GM23338 (cell line): ENCODE results near the gene CCT6B. TPM values are rescaled to one million over a fixed set of nuclear protein-coding genes. Genes with fewer than 3 reads are reported as not detected.

Experiments
- ATAC-seq: fragments of 200-7000 bp; cut with Tn5 transposase; 3 replicates; pipeline ENCODE4 v1.9.1; 2020
- DNase-seq: peaks from one replicate; pipeline ENCODE4 v3.0.0-alpha.2; 2015; ENCODE audit warnings: low spot score
- H2AFZ ChIP-seq: fragments of 200-600 bp; sonication (generic); 2 replicates; pipeline ENCODE4 v1.8.0; 2016; ENCODE audit warnings: antibody characterized with exemption, mild to moderate bottlenecking, moderate library complexity
- H3F3A ChIP-seq: fragments of 200-600 bp; sonication (generic); replicated peaks from 2 replicates; pipeline ENCODE4 v1.8.0; 2017; ENCODE audit warnings: antibody characterized with exemption, mixed run types, low read depth
- H3K27ac ChIP-seq: fragments of 200-600 bp; sonication (generic); 2 replicates; pipeline ENCODE4 v1.6.1; 2016; ENCODE audit warnings: low read depth
- H3K27me3 ChIP-seq: fragments of 200-600 bp; sonication (generic); 2 replicates; pipeline ENCODE4 v1.8.0; 2016; ENCODE audit warnings: mild to moderate bottlenecking, mixed run types, moderate library complexity; ENCODE audit not compliant: insufficient read depth
- H3K36me3 ChIP-seq: fragments of 200-600 bp; sonication (generic); 2 replicates; pipeline ENCODE4 v1.8.0; 2016; ENCODE audit warnings: mild to moderate bottlenecking; ENCODE audit not compliant: insufficient read depth
- H3K4me1 ChIP-seq: fragments of 200-600 bp; sonication (generic); 2 replicates; pipeline ENCODE4 v1.8.0; 2016; ENCODE audit warnings: mild to moderate bottlenecking, moderate library complexity; ENCODE audit not compliant: insufficient read depth
- H3K4me2 ChIP-seq: fragments of 200-600 bp; sonication (generic); 2 replicates; pipeline ENCODE4 v1.7.1; 2017; ENCODE audit warnings: mixed run types
- H3K4me3 ChIP-seq: fragments of 200-600 bp; sonication (generic); 2 replicates; pipeline ENCODE4 v1.6.1; 2016; ENCODE audit warnings: mixed run types
- H3K79me2 ChIP-seq: fragments of 200-600 bp; sonication (generic); replicated peaks from 2 replicates; pipeline ENCODE4 v1.8.0; 2017; ENCODE audit warnings: mild to moderate bottlenecking; ENCODE audit not compliant: insufficient read depth
- H3K9me2 ChIP-seq: fragments of 200-600 bp; sonication (generic); 2 replicates; pipeline ENCODE4 v1.8.0; 2017; ENCODE audit not compliant: insufficient read depth
- H4K20me1 ChIP-seq: fragments of 200-600 bp; sonication (generic); replicated peaks from 2 replicates; pipeline ENCODE4 v1.8.0; 2017; ENCODE audit warnings: mild to moderate bottlenecking; ENCODE audit not compliant: insufficient read depth
- H3K27ac Mint-ChIP-seq: 2 replicates; pipeline ENCODE4 v1.8.0; 2020; ENCODE audit warnings: inconsistent platforms, mild to moderate bottlenecking, moderate library complexity, mixed read lengths
- H3K27me3 Mint-ChIP-seq: 3 replicates; pipeline ENCODE4 v1.8.0; 2022; ENCODE audit warnings: low read depth, mild to moderate bottlenecking, moderate library complexity, mixed read lengths, inconsistent platforms; ENCODE audit not compliant: insufficient read depth, poor library complexity
- H3K36me3 Mint-ChIP-seq: 3 replicates; pipeline ENCODE4 v1.8.0; 2021; ENCODE audit warnings: low read depth, mild to moderate bottlenecking, inconsistent platforms, moderate library complexity, mixed read lengths
- H3K4me1 Mint-ChIP-seq: 3 replicates; pipeline ENCODE4 v1.8.0; 2020; ENCODE audit warnings: mild to moderate bottlenecking, inconsistent platforms, mixed read lengths
- H3K4me3 Mint-ChIP-seq: 3 replicates; pipeline ENCODE4 v1.8.0; 2021; ENCODE audit warnings: moderate library complexity, mild to moderate bottlenecking, inconsistent platforms, mixed read lengths
- H3K9me3 Mint-ChIP-seq: 3 replicates; pipeline ENCODE4 v1.8.0; 2020; ENCODE audit warnings: moderate library complexity, mild to moderate bottlenecking, inconsistent platforms, mixed read lengths
- CTCF ChIP-seq, 2 experiments: fragments of 200-600 bp in 1 of 2; sonication (generic) in 1 of 2; conservative IDR thresholded peaks; 2 replicates each; pipeline versions ENCODE4 v1.5.1 to v1.6.1; 2016 to 2017; ENCODE audit warnings: antibody characterized with exemption in 2 of 2, low read depth in 2 of 2, mild to moderate bottlenecking in 2 of 2, moderate library complexity in 1 of 2
- ETS1 ChIP-seq: IDR thresholded peaks from 2 replicates; pipeline ENCODE4 v1.6.1; 2016; ENCODE audit warnings: antibody characterized with exemption
- NANOG ChIP-seq: IDR thresholded peaks from 2 replicates; pipeline ENCODE4 v1.6.1; 2016; ENCODE audit warnings: antibody characterized with exemption, borderline replicate concordance
- REST ChIP-seq: IDR thresholded peaks from one replicate; pipeline ENCODE4 v1.6.1; 2018; ENCODE audit warnings: antibody characterized with exemption; ENCODE audit not compliant: unreplicated experiment
- STAT1 ChIP-seq: IDR thresholded peaks from one replicate; pipeline ENCODE4 v1.6.1; 2016; ENCODE audit warnings: antibody characterized with exemption; ENCODE audit not compliant: unreplicated experiment
- ZNF331 ChIP-seq: fragments of 250-450 bp; sonication (Bioruptor Pico); IDR thresholded peaks from 2 replicates; pipeline ENCODE4 v1.5.0; 2020; ENCODE audit warnings: low read depth, mild to moderate bottlenecking, moderate library complexity
- ZNF462 ChIP-seq: fragments of 250-450 bp; sonication (Bioruptor Pico); IDR thresholded peaks from 2 replicates; pipeline ENCODE4 v1.5.0; 2020; ENCODE audit warnings: mild to moderate bottlenecking, moderate library complexity
- polyA plus RNA-seq: library from polyadenylated mRNA; unstranded; fragments of >200 nt; fragmentation: Nextera tagmentation; extraction: Ambion mirVana; gene quantifications from 2 replicates; pipeline ENCODE4 v1.2.1, GENCODE V29; 2016
- total RNA-seq: library from RNA; depleted of rRNA; stranded (reverse); fragments of >200 nt; shearing (Covaris generic); gene quantifications from 2 replicates; pipeline ENCODE4 v1.2.3, GENCODE V29; 2014

Gene CCT6B
- total and polyA plus RNA-seq, 2 experiments from 2014 or later = 0.94 to 1.1 TPM

GRCh38 chr17:34996422-34997285, 35.4 kb upstream of the CCT6B start:
- no peak overlapping the region for H3K4me3 ChIP-seq
- no peaks in the 10 kb centered on the region for H3K4me1 ChIP-seq
- no peak for DNase-seq
- Mint-ChIP-seq H3K4me3 (no peak overlapping the region), H3K27ac (no peak overlapping the region), H3K9me3 (no peaks in the 10 kb centered on the region), H3K4me1 (no peaks in the 10 kb centered on the region), H3K27me3 (peaks cover 3% of the 10 kb centered on the region), H3K36me3 (peaks cover 93% of the 10 kb centered on the region)
- peaks cover 76% of the 10 kb centered on the region for H3K36me3 ChIP-seq
- no peak overlapping the region for H3K4me2 ChIP-seq
- H3K9me2 ChIP-seq = no peaks in the 10 kb centered on the region
- peaks cover 3% of the 10 kb centered on the region for H4K20me1 ChIP-seq
- H3K79me2 ChIP-seq = no peaks in the 10 kb centered on the region
- no peak for ATAC-seq
- no peak for TF ChIP-seq ZNF331 (CRISPR knock-in tag)
- no peak for TF ChIP-seq STAT1
- H3K27me3 ChIP-seq = no peaks in the 10 kb centered on the region
- no peak overlapping the region for H2AFZ ChIP-seq
- H3F3A ChIP-seq = no peaks in the 10 kb centered on the region
- H3K27ac ChIP-seq = no peak overlapping the region

- H3K27me3 ChIP-seq = no peaks in the 10 kb centered on the region
- no peak overlapping the region for H2AFZ ChIP-seq
- peaks cover 72% of the 10 kb centered on the region for H3K36me3 ChIP-seq
- no peak overlapping the region for H3K4me3 Mint-ChIP-seq
- no peaks in the 10 kb centered on the region for H3K4me1 Mint-ChIP-seq
- H3K36me3 Mint-ChIP-seq = peaks cover 91% of the 10 kb centered on the region
- no peaks in the 10 kb centered on the region for H3K4me1 ChIP-seq
- DNase-seq (no peak), ATAC-seq (no peak)
- no peak overlapping the region for H3K27ac Mint-ChIP-seq
- H3K27me3 Mint-ChIP-seq = peaks cover 1% of the 10 kb centered on the region
- no peaks in the 10 kb centered on the region for H3K9me2 ChIP-seq
- H3K4me3 ChIP-seq = no peak overlapping the region
- H3K79me2 ChIP-seq = no peaks in the 10 kb centered on the region
- no peaks in the 10 kb centered on the region for H3F3A ChIP-seq
- H3K9me3 Mint-ChIP-seq = no peaks in the 10 kb centered on the region
- no peak overlapping the region for H3K4me2 ChIP-seq
- no peak overlapping the region for H3K27ac ChIP-seq
- peaks cover 23% of the 10 kb centered on the region for H4K20me1 ChIP-seq
- TF ChIP-seq STAT1 (no peak), ZNF462 (CRISPR knock-in tag) (no peak), CTCF (conservative IDR thresholded peaks at IDR 0.05; ENCODE audit: low read depth in 2 of 2) (no peak), ETS1 (no peak), REST (no peak), ZNF331 (CRISPR knock-in tag) (no peak), NANOG (no peak)
Measured at GRCh38 chr17:34993031-34993430, 31.8 kb upstream of the CCT6B start.
